ENCODE measurements around the gene MRPL16. TPM values are rescaled to one million over a fixed set of nuclear protein-coding genes. Genes with fewer than 3 reads are reported as not detected.

The MRPL16 gene
- total and polyA plus RNA-seq, 2 of the 4 experiments (the other 2 are of a cell fraction) = 43.9 to 71.3 TPM

DNA sequence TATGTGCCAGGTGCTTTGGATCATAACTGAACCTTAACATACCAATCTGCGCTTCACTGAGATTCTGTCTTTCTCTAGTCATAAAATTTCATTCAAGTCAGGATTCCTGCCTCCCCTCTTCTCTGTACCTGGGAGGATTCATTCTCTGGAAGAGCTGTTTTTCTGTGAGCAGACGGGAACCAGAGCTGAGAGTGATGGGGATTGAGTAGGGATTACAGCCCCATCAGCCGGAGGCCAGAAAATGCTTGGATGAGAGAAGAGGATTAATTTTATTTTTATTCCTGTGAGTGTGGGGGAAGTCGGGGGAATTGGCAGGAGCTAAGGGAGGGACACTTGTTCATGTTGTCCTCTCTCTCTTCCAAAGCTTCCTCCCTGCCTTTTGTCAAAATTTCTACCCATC lies 50.7 kb downstream of the MRPL16 start:
- Histone ChIP-seq H4K8ac (ENCODE audit: low read depth in 2 of 2, low read length in 2 of 2) (no peak overlapping the region), H3K36me3 (ENCODE audit: control insufficient read depth, insufficient read depth, low read length) (no peaks in the 10 kb centered on the region), H2BK5ac (ENCODE audit: low read depth, low read length, poor library complexity, severe bottlenecking) (no peak overlapping the region), H3K27ac (ENCODE audit: insufficient read depth, low read length) (no peak overlapping the region), H3K18ac (ENCODE audit: low read depth, low read length) (no peak overlapping the region), H3K4ac (ENCODE audit: low read depth, low read length) (no peak overlapping the region), H2BK20ac (ENCODE audit: low read depth, low read length) (no peak overlapping the region), H3K4me2 (ENCODE audit: low read depth, low read length) (no peak overlapping the region), H3K4me3 (ENCODE audit: insufficient read depth, low read depth, low read length) (no peak overlapping the region), H3K14ac (replicated peaks; ENCODE audit: low read depth, low read length) (no peak overlapping the region), H4K5ac (ENCODE audit: low read depth, low read length) (no peak overlapping the region), H2AFZ (replicated peaks; ENCODE audit: low read length, poor library complexity) (no peak overlapping the region), H3K79me1 (ENCODE audit: low read depth in 1 of 2, low read length in 2 of 2) (peaks cover 0 to 25% of the 10 kb centered on the region in 2 experiments; a peak in 3 of 4 replicates), H2AK9ac (replicated peaks; ENCODE audit: low read depth, low read length, poor library complexity) (no peak overlapping the region), H4K91ac (ENCODE audit: insufficient read depth, low read depth, low read length) (no peak overlapping the region), H3K56ac (ENCODE audit: extremely low read depth, insufficient read depth, low read length) (no peak overlapping the region), H2BK15ac (ENCODE audit: low read depth, low read length) (no peak overlapping the region), H3K27me3 (ENCODE audit: control insufficient read depth, insufficient read depth, low read length) (no peaks in the 10 kb centered on the region), H2AK5ac (ENCODE audit: low read depth, low read length) (no peak overlapping the region), H2BK120ac (ENCODE audit: low read depth, low read length) (no peak overlapping the region), H3K23ac (ENCODE audit: low read depth, low read length) (no peak overlapping the region), H3K9me3 (ENCODE audit: control insufficient read depth, insufficient read depth, low read length) (no peaks in the 10 kb centered on the region), H3K9me1 (ENCODE audit: insufficient read depth, low read length) (peaks cover 5% of the 10 kb centered on the region; the same call in 1 of the 2 replicates), H4K20me1 (ENCODE audit: insufficient read depth, low read length) (peaks cover 9% of the 10 kb centered on the region; the same call in 1 of the 2 replicates), H3K4me1 (ENCODE audit: control insufficient read depth, insufficient read depth, low read length) (peaks cover 5% of the 10 kb centered on the region), H3K9ac (ENCODE audit: low read depth, low read length) (no peak overlapping the region)
- ATAC-seq (ENCODE audit: low read depth) = no peak
- intact Hi-C loops (cut with micrococcal nuclease) (no loop called here), dilution Hi-C loops (cut with HindIII; ENCODE audit: low sequenced_read_pairs, unreplicated experiment) (no loop called here), in situ Hi-C loops (cut with MboI; ENCODE audit: low sequenced_read_pairs) (loop anchor here (5.0 kb wide), 1 partner anchor 42 kb away; no protein-coding TSS in a partner anchor)
- BruUV-seq (replicated peaks) = no TSS peak
- TF ChIP-seq, protein P1, sequence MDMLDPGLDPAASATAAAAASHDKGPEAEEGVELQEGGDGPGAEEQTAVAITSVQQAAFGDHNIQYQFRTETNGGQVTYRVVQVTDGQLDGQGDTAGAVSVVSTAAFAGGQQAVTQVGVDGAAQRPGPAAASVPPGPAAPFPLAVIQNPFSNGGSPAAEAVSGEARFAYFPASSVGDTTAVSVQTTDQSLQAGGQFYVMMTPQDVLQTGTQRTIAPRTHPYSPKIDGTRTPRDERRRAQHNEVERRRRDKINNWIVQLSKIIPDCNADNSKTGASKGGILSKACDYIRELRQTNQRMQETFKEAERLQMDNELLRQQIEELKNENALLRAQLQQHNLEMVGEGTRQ (IDR thresholded peaks at IDR 0.05; ENCODE audit: low read depth, low read length) = no peak
- TF ChIP-seq CHD1 (IDR thresholded peaks at IDR 0.05; ENCODE audit: low read depth, low read length) (no peak), MAFK (IDR thresholded peaks at IDR 0.05; ENCODE audit: low read depth, low read length) (no peak), MXI1 (IDR thresholded peaks at IDR 0.05; ENCODE audit: borderline replicate concordance, low read depth, low read length) (no peak)
- DNase-seq = no peak
- WGBS, 2 experiments (ENCODE audit: extremely low coverage in 2 of 2, insufficient read length in 1 of 2) = no CpG with 5 or more reads among the region's 4 CpGs
- ChIA-PET CTCF (no interaction called here), POLR2A (ENCODE audit: unreplicated experiment) (no interaction called here)

All from IMR-90 (cell line).